ENCODE results near the gene BIN1.
A peak's percentile ranks its signal among the peaks of the same experiment; 100 is the strongest.

Gene BIN1

GRCh38 chr2:127027715-127028114 lies 79.2 kb downstream of the BIN1 start:
- H3K9ac ChIP-seq (ENCODE audit: low read depth, low read length): no peak overlapping the region
- no peaks in the 10 kb centered on the region for H3K9me3 ChIP-seq (ENCODE audit: control insufficient read depth, insufficient read depth, low read length)
- peaks cover 3% of the 10 kb centered on the region for H3K4me1 ChIP-seq (ENCODE audit: control insufficient read depth, insufficient read depth, low read length)
- H3K27me3 ChIP-seq (ENCODE audit: control insufficient read depth, insufficient read depth, low read length): no peaks in the 10 kb centered on the region
- H3K36me3 ChIP-seq (ENCODE audit: control insufficient read depth, insufficient read depth, low read length): no peaks in the 10 kb centered on the region
- no peak overlapping the region for H3K4me3 ChIP-seq (ENCODE audit: low read depth, low read length)

- Histone ChIP-seq H3K4me3 (ENCODE audit: low read depth, low read length) (peak overlapping the region; percentile 74), H3K9me3 (ENCODE audit: control insufficient read depth, insufficient read depth, low read length) (no peaks in the 10 kb centered on the region), H3K4me1 (ENCODE audit: control insufficient read depth, insufficient read depth, low read length) (peaks cover 3% of the 10 kb centered on the region), H3K36me3 (ENCODE audit: control insufficient read depth, insufficient read depth, low read length) (no peaks in the 10 kb centered on the region), H3K27me3 (ENCODE audit: control insufficient read depth, insufficient read depth, low read length) (no peaks in the 10 kb centered on the region), H3K9ac (ENCODE audit: low read depth, low read length) (peak overlapping the region; percentile 0)
Measured at GRCh38 chr2:127025359-127026166, 81.4 kb downstream of the BIN1 start.

- peak overlapping the region; percentile 12 for H3K9ac ChIP-seq (ENCODE audit: low read depth, low read length)
- H3K36me3 ChIP-seq (ENCODE audit: control insufficient read depth, insufficient read depth, low read length): no peaks in the 10 kb centered on the region
- H3K27me3 ChIP-seq (ENCODE audit: control insufficient read depth, insufficient read depth, low read length): no peaks in the 10 kb centered on the region
- no peaks in the 10 kb centered on the region for H3K9me3 ChIP-seq (ENCODE audit: control insufficient read depth, insufficient read depth, low read length)
- H3K4me3 ChIP-seq (ENCODE audit: low read depth, low read length): peak overlapping the region; percentile 74
- peaks cover 3% of the 10 kb centered on the region for H3K4me1 ChIP-seq (ENCODE audit: control insufficient read depth, insufficient read depth, low read length)
Measured at GRCh38 chr2:127024769-127025358, 82.1 kb downstream of the BIN1 start.

GRCh38 chr2:127023504-127023903 lies 83.5 kb downstream of the BIN1 start:
- Histone ChIP-seq H3K27me3 (ENCODE audit: control insufficient read depth, insufficient read depth, low read length) (no peaks in the 10 kb centered on the region), H3K4me3 (ENCODE audit: low read depth, low read length) (no peak overlapping the region), H3K9ac (ENCODE audit: low read depth, low read length) (no peak overlapping the region), H3K9me3 (ENCODE audit: control insufficient read depth, insufficient read depth, low read length) (no peaks in the 10 kb centered on the region), H3K36me3 (ENCODE audit: control insufficient read depth, insufficient read depth, low read length) (no peaks in the 10 kb centered on the region), H3K4me1 (ENCODE audit: control insufficient read depth, insufficient read depth, low read length) (peaks cover 3% of the 10 kb centered on the region)

GRCh38 chr2:127022817-127023216 lies 84.1 kb downstream of the BIN1 start:
- Histone ChIP-seq H3K4me3 (ENCODE audit: low read depth, low read length) (no peak overlapping the region), H3K9ac (ENCODE audit: low read depth, low read length) (no peak overlapping the region), H3K9me3 (ENCODE audit: control insufficient read depth, insufficient read depth, low read length) (no peaks in the 10 kb centered on the region), H3K36me3 (ENCODE audit: control insufficient read depth, insufficient read depth, low read length) (no peaks in the 10 kb centered on the region), H3K4me1 (ENCODE audit: control insufficient read depth, insufficient read depth, low read length) (peaks cover 3% of the 10 kb centered on the region), H3K27me3 (ENCODE audit: control insufficient read depth, insufficient read depth, low read length) (no peaks in the 10 kb centered on the region)

- no peaks in the 10 kb centered on the region for H3K9me3 ChIP-seq (ENCODE audit: control insufficient read depth, insufficient read depth, low read length)
- no peaks in the 10 kb centered on the region for H3K36me3 ChIP-seq (ENCODE audit: control insufficient read depth, insufficient read depth, low read length)
- no peak overlapping the region for H3K4me3 ChIP-seq (ENCODE audit: low read depth, low read length)
- no peaks in the 10 kb centered on the region for H3K27me3 ChIP-seq (ENCODE audit: control insufficient read depth, insufficient read depth, low read length)
- peaks cover 3% of the 10 kb centered on the region for H3K4me1 ChIP-seq (ENCODE audit: control insufficient read depth, insufficient read depth, low read length)
- no peak overlapping the region for H3K9ac ChIP-seq (ENCODE audit: low read depth, low read length)
Measured at GRCh38 chr2:127020536-127020935, 86.4 kb downstream of the BIN1 start.

GRCh38 chr2:127017548-127017947 lies 89.4 kb downstream of the BIN1 start:
- H3K9me3 ChIP-seq (ENCODE audit: control insufficient read depth, insufficient read depth, low read length): no peaks in the 10 kb centered on the region
- no peaks in the 10 kb centered on the region for H3K36me3 ChIP-seq (ENCODE audit: control insufficient read depth, insufficient read depth, low read length)
- no peaks in the 10 kb centered on the region for H3K27me3 ChIP-seq (ENCODE audit: control insufficient read depth, insufficient read depth, low read length)
- no peak overlapping the region for H3K4me3 ChIP-seq (ENCODE audit: low read depth, low read length)
- H3K9ac ChIP-seq (ENCODE audit: low read depth, low read length): no peak overlapping the region
- H3K4me1 ChIP-seq (ENCODE audit: control insufficient read depth, insufficient read depth, low read length): no peaks in the 10 kb centered on the region

GRCh38 chr2:127016329-127016728 lies 90.6 kb downstream of the BIN1 start:
- no peaks in the 10 kb centered on the region for H3K36me3 ChIP-seq (ENCODE audit: control insufficient read depth, insufficient read depth, low read length)
- H3K27me3 ChIP-seq (ENCODE audit: control insufficient read depth, insufficient read depth, low read length): no peaks in the 10 kb centered on the region
- H3K4me3 ChIP-seq (ENCODE audit: low read depth, low read length): no peak overlapping the region
- no peaks in the 10 kb centered on the region for H3K9me3 ChIP-seq (ENCODE audit: control insufficient read depth, insufficient read depth, low read length)
- H3K9ac ChIP-seq (ENCODE audit: low read depth, low read length): no peak overlapping the region
- H3K4me1 ChIP-seq (ENCODE audit: control insufficient read depth, insufficient read depth, low read length): no peaks in the 10 kb centered on the region

GRCh38 chr2:127015106-127015910 lies 91.6 kb downstream of the BIN1 start:
- Histone ChIP-seq H3K9ac (ENCODE audit: low read depth, low read length) (no peak overlapping the region), H3K9me3 (ENCODE audit: control insufficient read depth, insufficient read depth, low read length) (no peaks in the 10 kb centered on the region), H3K36me3 (ENCODE audit: control insufficient read depth, insufficient read depth, low read length) (no peaks in the 10 kb centered on the region)

GRCh38 chr2:127014630-127015029 lies 92.3 kb downstream of the BIN1 start:
- Histone ChIP-seq H3K4me3 (ENCODE audit: low read depth, low read length) (no peak overlapping the region), H3K9ac (ENCODE audit: low read depth, low read length) (no peak overlapping the region), H3K36me3 (ENCODE audit: control insufficient read depth, insufficient read depth, low read length) (no peaks in the 10 kb centered on the region), H3K27me3 (ENCODE audit: control insufficient read depth, insufficient read depth, low read length) (no peaks in the 10 kb centered on the region), H3K9me3 (ENCODE audit: control insufficient read depth, insufficient read depth, low read length) (no peaks in the 10 kb centered on the region), H3K4me1 (ENCODE audit: control insufficient read depth, insufficient read depth, low read length) (no peaks in the 10 kb centered on the region)

More at GRCh38 chr2:127015106-127015910, 91.6 kb downstream of the BIN1 start:
- H3K4me1 ChIP-seq (ENCODE audit: control insufficient read depth, insufficient read depth, low read length): no peaks in the 10 kb centered on the region
- H3K4me3 ChIP-seq (ENCODE audit: low read depth, low read length): no peak overlapping the region
- no peaks in the 10 kb centered on the region for H3K27me3 ChIP-seq (ENCODE audit: control insufficient read depth, insufficient read depth, low read length)

GRCh38 chr2:127014224-127014623 lies 92.7 kb downstream of the BIN1 start:
- H3K36me3 ChIP-seq (ENCODE audit: control insufficient read depth, insufficient read depth, low read length): no peaks in the 10 kb centered on the region
- no peak overlapping the region for H3K4me3 ChIP-seq (ENCODE audit: low read depth, low read length)
- no peaks in the 10 kb centered on the region for H3K27me3 ChIP-seq (ENCODE audit: control insufficient read depth, insufficient read depth, low read length)
- no peaks in the 10 kb centered on the region for H3K4me1 ChIP-seq (ENCODE audit: control insufficient read depth, insufficient read depth, low read length)
- H3K9me3 ChIP-seq (ENCODE audit: control insufficient read depth, insufficient read depth, low read length): no peaks in the 10 kb centered on the region
- H3K9ac ChIP-seq (ENCODE audit: low read depth, low read length): no peak overlapping the region
